SK-N-SH treated with all-trans-retinoic acid at 6 μM for 48 hours (cell line): ENCODE measurements around the gene PCBP3.

Experiments
- ATAC-seq: fragments of 200-7000 bp; cut with Tn5 transposase; 3 replicates; pipeline ENCODE4 v1.9.1; 2020; ENCODE audit warnings: mild to moderate bottlenecking, moderate library complexity
- ARNTL ChIP-seq: fragments of 450-650 bp; formaldehyde crosslinking; IDR thresholded peaks from 2 replicates; pipeline ENCODE4 v1.5.0; 2020; ENCODE audit warnings: low read depth, mild to moderate bottlenecking, moderate library complexity, borderline replicate concordance
- BACH2 ChIP-seq: fragments of 250-450 bp; sonication (Bioruptor Pico); IDR thresholded peaks from 2 replicates; pipeline ENCODE4 v1.9.0; 2021; ENCODE audit warnings: mild to moderate bottlenecking, borderline replicate concordance
- CSDC2 ChIP-seq: fragments of 250-450 bp; sonication (Bioruptor Pico); IDR thresholded peaks from 2 replicates; pipeline ENCODE4 v1.5.0; 2020; ENCODE audit warnings: mild to moderate bottlenecking, moderate library complexity
- ESRRG ChIP-seq: fragments of 250-450 bp; sonication (Bioruptor Pico); IDR thresholded peaks from 2 replicates; pipeline ENCODE4 v1.6.1; 2021; ENCODE audit warnings: mild to moderate bottlenecking
- ISL1 ChIP-seq: fragments of 250-450 bp; sonication (Bioruptor Pico); IDR thresholded peaks from 2 replicates; pipeline ENCODE4 v2.1.2; 2022; ENCODE audit warnings: mild to moderate bottlenecking, moderate library complexity
- OSR1 ChIP-seq: fragments of 250-450 bp; sonication (Bioruptor Pico); IDR thresholded peaks from 2 replicates; pipeline ENCODE4 v1.8.0; 2022; ENCODE audit warnings: moderate library complexity, mild to moderate bottlenecking, inconsistent platforms
- PATZ1 ChIP-seq: fragments of 250-450 bp; sonication (Bioruptor Pico); IDR thresholded peaks from 2 replicates; pipeline ENCODE4 v1.8.0; 2020; ENCODE audit warnings: mild to moderate bottlenecking, moderate library complexity, borderline replicate concordance
- RARB ChIP-seq: fragments of 250-450 bp; sonication (Bioruptor Pico); IDR thresholded peaks from 2 replicates; pipeline ENCODE4 v1.8.0; 2021; ENCODE audit warnings: mild to moderate bottlenecking, moderate library complexity
- SNAI2 ChIP-seq: fragments of 250-450 bp; sonication (Bioruptor Pico); IDR thresholded peaks from 2 replicates; pipeline ENCODE4 v1.5.0; 2020; ENCODE audit warnings: mild to moderate bottlenecking, moderate library complexity
- TCF4 ChIP-seq: fragments of 250-450 bp; sonication (Bioruptor Pico); IDR thresholded peaks from 2 replicates; pipeline ENCODE4 v1.8.0; 2021; ENCODE audit warnings: mild to moderate bottlenecking, moderate library complexity, borderline replicate concordance
- TOX ChIP-seq: fragments of 250-450 bp; sonication (Bioruptor Pico); IDR thresholded peaks from 2 replicates; pipeline ENCODE4 v1.8.0; 2021; ENCODE audit warnings: mild to moderate bottlenecking, moderate library complexity, borderline replicate concordance
- ZC3H10 ChIP-seq: fragments of 250-450 bp; sonication (Bioruptor Pico); IDR thresholded peaks from 2 replicates; pipeline ENCODE4 v1.5.1; 2021; ENCODE audit warnings: mild to moderate bottlenecking, moderate library complexity
- ZFP30 ChIP-seq: fragments of 450-650 bp; formaldehyde crosslinking; IDR thresholded peaks from 2 replicates; pipeline ENCODE4 v1.5.0; 2022; ENCODE audit warnings: mild to moderate bottlenecking, moderate library complexity
- ZNF565 ChIP-seq: fragments of 450-650 bp; formaldehyde crosslinking; conservative IDR thresholded peaks from 2 replicates; pipeline ENCODE4 v1.5.0; 2020; ENCODE audit warnings: low read depth, mild to moderate bottlenecking, moderate library complexity
- ZNF70 ChIP-seq: fragments of 450-650 bp; formaldehyde crosslinking; IDR thresholded peaks from 2 replicates; pipeline ENCODE4 v1.5.0; 2020; ENCODE audit warnings: mild to moderate bottlenecking, moderate library complexity
- ZNF8 ChIP-seq: fragments of 450-650 bp; formaldehyde crosslinking; IDR thresholded peaks from 2 replicates; pipeline ENCODE4 v1.5.0; 2020; ENCODE audit warnings: mild to moderate bottlenecking, moderate library complexity
- TF ChIP-seq, protein P1 (sequence below): fragments of 250-450 bp; sonication (Bioruptor Pico); IDR thresholded peaks from 2 replicates; pipeline ENCODE4 v1.8.0; 2021; ENCODE audit warnings: low read depth, mild to moderate bottlenecking, moderate library complexity, borderline replicate concordance
- TF ChIP-seq, protein P2 (sequence below): fragments of 250-450 bp; sonication (Bioruptor Pico); IDR thresholded peaks from 2 replicates; pipeline ENCODE4 v1.5.0; 2020; ENCODE audit warnings: mild to moderate bottlenecking, moderate library complexity
- TF ChIP-seq, protein P3 (sequence below): fragments of 250-450 bp; sonication (Bioruptor Pico); IDR thresholded peaks from 2 replicates; pipeline ENCODE4 v1.5.1; 2020; ENCODE audit warnings: low read depth, mild to moderate bottlenecking, moderate library complexity

Gene PCBP3

DNA sequence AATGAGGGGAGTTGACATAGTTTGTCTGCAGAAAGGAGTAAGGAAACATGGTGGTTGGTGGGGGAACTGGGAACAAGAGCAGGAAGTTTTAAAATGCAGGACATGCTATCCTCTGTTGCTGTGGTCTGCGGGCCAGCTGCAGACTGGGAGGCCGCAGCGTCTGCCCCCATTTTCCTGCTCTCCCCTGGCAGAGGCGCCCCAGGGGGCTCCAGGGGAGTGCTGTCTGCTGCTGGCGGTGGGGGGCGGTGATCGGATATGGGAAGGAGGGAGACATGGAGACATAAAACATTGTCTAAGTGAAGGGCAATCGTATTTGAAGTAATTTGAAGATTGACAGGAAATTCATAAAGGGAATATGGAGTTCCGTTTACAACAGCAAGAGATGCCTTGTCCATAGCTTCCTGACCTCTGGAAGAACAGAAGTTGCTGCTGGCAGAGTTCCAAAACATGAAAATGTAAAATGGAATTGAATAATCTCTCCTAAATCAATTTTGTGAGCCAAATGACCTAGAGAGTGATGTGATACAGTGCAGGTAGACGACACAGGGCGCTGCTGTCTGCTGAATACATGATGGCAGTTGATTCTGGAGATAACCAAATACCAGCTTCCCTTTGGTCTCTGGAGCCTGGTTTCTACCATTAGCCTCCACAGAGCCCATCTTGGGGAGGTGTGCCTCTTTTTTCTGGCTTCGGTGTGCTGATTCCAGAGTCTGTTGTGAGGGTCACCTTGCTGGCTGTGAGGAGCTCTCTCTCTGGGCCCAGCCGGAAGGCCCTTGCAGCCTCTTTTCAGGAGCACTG lies 61.0 kb downstream of the PCBP3 start (continued):
- TF ChIP-seq, protein P1, sequence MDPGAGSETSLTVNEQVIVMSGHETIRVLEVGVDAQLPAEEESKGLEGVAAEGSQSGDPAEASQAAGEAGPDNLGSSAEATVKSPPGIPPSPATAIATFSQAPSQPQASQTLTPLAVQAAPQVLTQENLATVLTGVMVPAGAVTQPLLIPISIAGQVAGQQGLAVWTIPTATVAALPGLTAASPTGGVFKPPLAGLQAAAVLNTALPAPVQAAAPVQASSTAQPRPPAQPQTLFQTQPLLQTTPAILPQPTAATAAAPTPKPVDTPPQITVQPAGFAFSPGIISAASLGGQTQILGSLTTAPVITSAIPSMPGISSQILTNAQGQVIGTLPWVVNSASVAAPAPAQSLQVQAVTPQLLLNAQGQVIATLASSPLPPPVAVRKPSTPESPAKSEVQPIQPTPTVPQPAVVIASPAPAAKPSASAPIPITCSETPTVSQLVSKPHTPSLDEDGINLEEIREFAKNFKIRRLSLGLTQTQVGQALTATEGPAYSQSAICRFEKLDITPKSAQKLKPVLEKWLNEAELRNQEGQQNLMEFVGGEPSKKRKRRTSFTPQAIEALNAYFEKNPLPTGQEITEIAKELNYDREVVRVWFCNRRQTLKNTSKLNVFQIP (CRISPR knock-in tag), result no peak
- TF ChIP-seq ZNF8 (peak; percentile 29; the same call in 1 of the 2 replicates), ZC3H10 (CRISPR knock-in tag) (no peak), TOX (CRISPR knock-in tag) (no peak), CSDC2 (peak; percentile 77; the same call in 1 of the 2 replicates), ZFP30 (no peak), ZNF565 (CRISPR knock-in tag) (0 out of 2 replicates have a peak, but pooled peaks have one; percentile 55), ESRRG (CRISPR knock-in tag) (no peak)
- TF ChIP-seq, protein P2, sequence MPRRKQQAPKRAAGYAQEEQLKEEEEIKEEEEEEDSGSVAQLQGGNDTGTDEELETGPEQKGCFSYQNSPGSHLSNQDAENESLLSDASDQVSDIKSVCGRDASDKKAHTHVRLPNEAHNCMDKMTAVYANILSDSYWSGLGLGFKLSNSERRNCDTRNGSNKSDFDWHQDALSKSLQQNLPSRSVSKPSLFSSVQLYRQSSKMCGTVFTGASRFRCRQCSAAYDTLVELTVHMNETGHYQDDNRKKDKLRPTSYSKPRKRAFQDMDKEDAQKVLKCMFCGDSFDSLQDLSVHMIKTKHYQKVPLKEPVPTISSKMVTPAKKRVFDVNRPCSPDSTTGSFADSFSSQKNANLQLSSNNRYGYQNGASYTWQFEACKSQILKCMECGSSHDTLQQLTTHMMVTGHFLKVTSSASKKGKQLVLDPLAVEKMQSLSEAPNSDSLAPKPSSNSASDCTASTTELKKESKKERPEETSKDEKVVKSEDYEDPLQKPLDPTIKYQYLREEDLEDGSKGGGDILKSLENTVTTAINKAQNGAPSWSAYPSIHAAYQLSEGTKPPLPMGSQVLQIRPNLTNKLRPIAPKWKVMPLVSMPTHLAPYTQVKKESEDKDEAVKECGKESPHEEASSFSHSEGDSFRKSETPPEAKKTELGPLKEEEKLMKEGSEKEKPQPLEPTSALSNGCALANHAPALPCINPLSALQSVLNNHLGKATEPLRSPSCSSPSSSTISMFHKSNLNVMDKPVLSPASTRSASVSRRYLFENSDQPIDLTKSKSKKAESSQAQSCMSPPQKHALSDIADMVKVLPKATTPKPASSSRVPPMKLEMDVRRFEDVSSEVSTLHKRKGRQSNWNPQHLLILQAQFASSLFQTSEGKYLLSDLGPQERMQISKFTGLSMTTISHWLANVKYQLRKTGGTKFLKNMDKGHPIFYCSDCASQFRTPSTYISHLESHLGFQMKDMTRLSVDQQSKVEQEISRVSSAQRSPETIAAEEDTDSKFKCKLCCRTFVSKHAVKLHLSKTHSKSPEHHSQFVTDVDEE (CRISPR knock-in tag), result peak; percentile 73
- TF ChIP-seq, all 23 proteins: peak for 10

- ATAC-seq, result peak; percentile 30
Measured at GRCh38 chr21:45706299-45706698, 62.8 kb downstream of the PCBP3 start.

GRCh38 chr21:45709173-45709572 lies 65.6 kb downstream of the PCBP3 start:
- no peak for ATAC-seq
- no peak for TF ChIP-seq PATZ1 (CRISPR knock-in tag)
- TF ChIP-seq TCF4 (CRISPR knock-in tag), result no peak
- TF ChIP-seq RARB (CRISPR knock-in tag), result no peak
- no peak for TF ChIP-seq BACH2
- no peak for TF ChIP-seq OSR1
- no peak for TF ChIP-seq ZNF565 (CRISPR knock-in tag)
- TF ChIP-seq, protein P3, sequence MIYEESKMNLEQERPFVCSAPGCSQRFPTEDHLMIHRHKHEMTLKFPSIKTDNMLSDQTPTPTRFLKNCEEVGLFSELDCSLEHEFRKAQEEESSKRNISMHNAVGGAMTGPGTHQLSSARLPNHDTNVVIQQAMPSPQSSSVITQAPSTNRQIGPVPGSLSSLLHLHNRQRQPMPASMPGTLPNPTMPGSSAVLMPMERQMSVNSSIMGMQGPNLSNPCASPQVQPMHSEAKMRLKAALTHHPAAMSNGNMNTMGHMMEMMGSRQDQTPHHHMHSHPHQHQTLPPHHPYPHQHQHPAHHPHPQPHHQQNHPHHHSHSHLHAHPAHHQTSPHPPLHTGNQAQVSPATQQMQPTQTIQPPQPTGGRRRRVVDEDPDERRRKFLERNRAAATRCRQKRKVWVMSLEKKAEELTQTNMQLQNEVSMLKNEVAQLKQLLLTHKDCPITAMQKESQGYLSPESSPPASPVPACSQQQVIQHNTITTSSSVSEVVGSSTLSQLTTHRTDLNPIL (CRISPR knock-in tag), result no peak
- no peak for TF ChIP-seq SNAI2 (CRISPR knock-in tag)
- no peak for TF ChIP-seq ARNTL (CRISPR knock-in tag)
- no peak for TF ChIP-seq ZNF70 (CRISPR knock-in tag)

More at GRCh38 chr21:45706299-45706698, 62.8 kb downstream of the PCBP3 start:
- TF ChIP-seq ESRRG (CRISPR knock-in tag) (no peak), ZNF70 (CRISPR knock-in tag) (no peak), RARB (CRISPR knock-in tag) (no peak), ISL1 (no peak), CSDC2 (no peak), ARNTL (CRISPR knock-in tag) (no peak), TCF4 (CRISPR knock-in tag) (no peak), OSR1 (no peak)
- TF ChIP-seq, protein P1 (CRISPR knock-in tag), result no peak
- TF ChIP-seq, protein P2 (CRISPR knock-in tag), result no peak
